GM12872 (cell line): ENCODE measurements around the gene STK32B.

ENCODE experiments used
- TF ChIP-seq, protein P1 (sequence below): IDR thresholded peaks from 3 replicates; pipeline ENCODE4 v1.5.1; 2011; ENCODE audit warnings: low read depth, mild to moderate bottlenecking, low read length, moderate library complexity; ENCODE audit not compliant: insufficient read depth

Gene STK32B

DNA sequence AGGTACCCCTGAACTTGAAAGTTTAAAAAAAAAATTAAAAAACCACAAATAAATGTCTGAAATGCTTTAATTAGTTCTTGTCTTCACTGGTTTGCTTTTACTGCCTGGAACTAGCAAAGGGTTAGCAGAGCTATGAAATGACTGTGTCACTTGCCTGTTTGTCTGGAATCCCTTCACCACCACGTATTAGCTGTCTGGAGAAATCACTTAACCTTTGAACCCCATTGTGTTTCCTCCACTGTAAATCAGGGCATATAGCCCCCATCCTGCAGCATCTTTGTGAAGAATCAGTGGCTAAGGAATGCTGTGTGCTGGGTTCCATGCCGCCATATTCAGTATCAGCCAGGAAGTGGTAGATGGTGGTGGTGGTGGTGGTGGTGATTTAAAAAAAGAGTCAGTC, 38.3 kb upstream of the STK32B start:
- TF ChIP-seq, protein P1, sequence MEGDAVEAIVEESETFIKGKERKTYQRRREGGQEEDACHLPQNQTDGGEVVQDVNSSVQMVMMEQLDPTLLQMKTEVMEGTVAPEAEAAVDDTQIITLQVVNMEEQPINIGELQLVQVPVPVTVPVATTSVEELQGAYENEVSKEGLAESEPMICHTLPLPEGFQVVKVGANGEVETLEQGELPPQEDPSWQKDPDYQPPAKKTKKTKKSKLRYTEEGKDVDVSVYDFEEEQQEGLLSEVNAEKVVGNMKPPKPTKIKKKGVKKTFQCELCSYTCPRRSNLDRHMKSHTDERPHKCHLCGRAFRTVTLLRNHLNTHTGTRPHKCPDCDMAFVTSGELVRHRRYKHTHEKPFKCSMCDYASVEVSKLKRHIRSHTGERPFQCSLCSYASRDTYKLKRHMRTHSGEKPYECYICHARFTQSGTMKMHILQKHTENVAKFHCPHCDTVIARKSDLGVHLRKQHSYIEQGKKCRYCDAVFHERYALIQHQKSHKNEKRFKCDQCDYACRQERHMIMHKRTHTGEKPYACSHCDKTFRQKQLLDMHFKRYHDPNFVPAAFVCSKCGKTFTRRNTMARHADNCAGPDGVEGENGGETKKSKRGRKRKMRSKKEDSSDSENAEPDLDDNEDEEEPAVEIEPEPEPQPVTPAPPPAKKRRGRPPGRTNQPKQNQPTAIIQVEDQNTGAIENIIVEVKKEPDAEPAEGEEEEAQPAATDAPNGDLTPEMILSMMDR, result no peak

DNA sequence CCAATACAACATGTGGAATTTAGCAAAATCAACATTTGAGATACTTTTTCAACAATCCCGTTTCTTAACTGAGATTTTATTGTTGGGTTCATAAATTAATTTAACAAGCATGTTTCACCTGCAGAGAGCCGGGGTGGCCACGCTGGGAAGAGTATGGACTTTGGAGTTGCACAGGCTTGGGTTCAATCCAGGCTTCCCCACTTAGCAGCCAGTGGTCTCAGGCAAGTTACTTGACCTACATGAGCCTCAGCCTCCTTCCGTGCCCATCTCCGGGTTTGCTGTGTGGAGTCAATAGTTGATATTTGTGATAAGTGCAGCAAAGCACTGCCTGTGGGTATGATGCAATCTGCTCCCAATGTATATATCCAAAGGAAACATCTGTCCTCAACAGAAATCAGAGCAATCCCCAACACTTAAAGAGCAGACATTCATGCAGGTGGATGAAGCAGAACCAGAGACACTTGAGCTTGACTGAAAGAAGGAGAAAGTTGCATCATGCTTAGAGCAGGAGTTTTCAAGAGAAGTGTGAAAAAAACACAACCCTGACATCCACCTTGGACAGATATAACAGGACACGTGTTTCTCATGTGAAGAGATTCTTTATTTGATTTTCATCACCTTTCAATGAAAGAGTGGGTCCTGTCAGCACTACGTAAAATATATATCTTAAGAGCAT, 37.1 kb upstream of the STK32B start:
- TF ChIP-seq, protein P1, result no peak

DNA sequence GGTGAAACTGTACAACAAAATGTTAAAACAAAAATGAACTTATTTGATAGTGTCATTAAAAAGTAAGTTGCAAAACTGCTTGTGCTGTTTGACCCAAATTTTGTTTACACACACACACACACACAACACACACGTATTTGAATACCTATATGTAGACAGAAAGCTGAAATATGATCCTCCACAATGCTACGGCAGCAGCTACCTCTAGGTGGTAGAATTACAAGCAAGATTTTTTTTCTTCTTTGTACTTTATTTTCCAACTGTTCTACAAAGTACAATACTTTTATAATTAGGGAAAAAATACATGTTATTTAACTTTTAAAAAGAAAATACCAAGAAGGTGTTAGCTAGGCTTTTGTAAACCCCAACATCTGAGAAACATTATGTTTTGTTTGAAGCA, 33.2 kb upstream of the STK32B start:
- TF ChIP-seq, protein P1, result no peak

DNA sequence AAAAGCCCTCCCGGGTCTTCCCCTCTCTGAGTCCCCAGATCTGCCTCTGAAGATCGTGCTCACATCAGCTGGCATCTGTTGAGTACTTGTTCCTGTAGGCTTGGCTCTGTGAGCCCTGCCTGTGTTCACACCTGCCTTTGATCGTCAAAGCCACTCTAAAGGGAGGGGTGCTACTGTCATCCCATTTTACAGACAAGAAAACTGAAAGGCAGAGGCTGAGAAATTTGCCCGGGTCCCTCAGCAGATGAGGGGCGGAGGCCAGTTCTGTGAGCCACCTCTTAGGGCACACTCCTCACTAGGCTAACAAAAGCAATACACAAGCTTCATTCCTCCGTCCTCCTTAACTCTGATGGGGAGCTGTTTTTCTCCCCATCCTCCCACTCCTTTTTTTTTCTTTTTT, 32.7 kb upstream of the STK32B start:
- TF ChIP-seq, protein P1, result no peak

DNA sequence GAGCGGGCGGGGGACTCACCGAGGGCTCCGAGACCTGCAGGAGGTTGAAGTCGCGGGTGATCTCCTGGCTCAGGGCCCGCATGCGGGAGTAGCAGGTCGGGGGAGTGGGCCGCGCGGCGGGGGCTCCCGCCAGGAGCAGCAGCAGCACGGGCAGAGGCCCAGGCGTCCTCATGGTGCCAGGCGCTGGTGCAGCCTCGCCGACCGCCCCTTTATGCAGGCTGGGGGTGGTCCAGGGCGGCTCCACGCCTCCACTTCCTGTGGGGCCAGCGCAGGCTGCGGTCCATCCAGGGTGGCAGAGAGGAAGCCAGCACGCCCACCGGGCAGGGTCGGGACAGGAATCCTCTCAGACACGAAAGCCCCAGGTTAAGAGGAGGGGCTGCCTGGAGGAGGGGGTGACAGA, 32.0 kb upstream of the STK32B start, which contains the start of gene CYTL1:
Gene CYTL1, minus strand, starts transcription at position 185 of the 400 bp plus-strand sequence. Its CDS starts 13 bp downstream, at position 172.
- TF ChIP-seq, protein P1, result no peak

DNA sequence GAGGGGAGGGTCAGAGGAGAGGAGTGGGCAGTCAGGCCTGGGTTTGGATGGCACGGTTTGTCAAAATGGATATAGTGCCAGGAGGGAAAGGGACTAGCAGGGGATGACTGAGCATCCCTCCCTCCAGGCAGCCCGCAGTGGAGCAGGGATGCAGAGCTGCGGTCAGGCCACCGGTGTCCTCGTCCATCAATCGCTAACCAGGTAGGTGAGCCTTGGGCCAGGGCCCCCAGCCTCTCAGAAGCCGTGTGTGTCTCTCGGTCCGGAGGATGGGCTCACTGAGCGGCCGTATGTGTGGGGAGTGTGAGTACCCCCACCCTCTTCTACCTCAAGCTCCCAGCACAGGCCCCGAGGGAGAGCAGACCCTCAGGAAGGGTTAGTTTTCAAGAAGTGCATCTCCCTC, 31.5 kb upstream of the STK32B start:
- TF ChIP-seq, protein P1, result no peak

DNA sequence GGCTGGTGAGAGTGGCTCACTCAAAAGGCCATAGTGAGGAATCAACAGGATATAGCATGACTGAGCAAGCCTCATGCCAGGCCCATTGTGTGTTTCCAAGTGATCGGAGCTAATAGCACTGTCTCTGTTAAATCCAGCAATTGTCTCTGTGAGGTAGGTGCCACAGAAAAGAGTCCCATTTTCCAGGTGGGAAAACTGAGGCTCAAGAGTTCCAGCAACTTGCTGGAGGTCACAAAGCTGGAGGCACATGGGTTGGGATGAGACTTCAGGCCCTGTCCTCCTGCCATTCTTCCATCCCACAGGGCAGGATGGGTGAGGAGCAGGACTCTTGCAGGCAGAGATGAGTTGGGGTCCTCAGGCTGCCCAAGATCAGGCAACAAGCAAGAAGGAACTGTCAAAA, 30.9 kb upstream of the STK32B start:
- TF ChIP-seq, protein P1, result no peak
